Measurements from ENCODE around the gene TACC2.

The TACC2 gene

GRCh38 chr10:122285506-122286444 lies 296.8 kb downstream of the TACC2 start:
- no peak for TF ChIP-seq CTCF (IDR thresholded peaks at IDR 0.05; ENCODE audit: low read depth, low read length)
- no peak for DNase-seq (ENCODE audit: extremely low read depth, low read depth)

DNA sequence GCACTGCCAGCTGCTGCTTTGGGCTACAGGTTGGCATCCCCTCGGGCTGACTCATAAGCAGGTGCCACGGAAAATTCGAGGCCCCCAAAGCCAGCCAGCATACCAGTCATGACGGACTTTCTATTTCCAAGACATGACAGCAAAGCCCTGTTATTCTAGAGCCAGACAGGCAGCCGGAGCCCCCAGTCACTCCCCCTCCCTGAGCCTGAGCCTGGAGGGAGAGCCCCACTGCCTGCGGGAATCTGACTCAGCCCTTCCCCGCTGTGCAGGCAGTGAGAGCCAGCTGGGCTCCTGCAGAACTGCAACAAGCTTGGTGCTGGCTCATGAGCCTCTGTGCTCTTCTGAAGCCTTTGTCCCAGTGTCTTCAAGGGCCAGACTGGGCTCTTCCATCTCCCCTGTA lies 297.9 kb downstream of the TACC2 start:
- DNase-seq (ENCODE audit: extremely low read depth, low read depth), result no peak
- no peak for TF ChIP-seq CTCF (IDR thresholded peaks at IDR 0.05; ENCODE audit: low read depth, low read length)

- no peak for TF ChIP-seq CTCF (IDR thresholded peaks at IDR 0.05; ENCODE audit: low read depth, low read length)
- no peak for DNase-seq (ENCODE audit: extremely low read depth, low read depth)
Measured at GRCh38 chr10:122287570-122287969, 298.6 kb downstream of the TACC2 start.

GRCh38 chr10:122288262-122288661 lies 299.3 kb downstream of the TACC2 start:
- no peak for TF ChIP-seq CTCF (IDR thresholded peaks at IDR 0.05; ENCODE audit: low read depth, low read length)

GRCh38 chr10:122288917-122289316 lies 300.0 kb downstream of the TACC2 start:
- no peak for TF ChIP-seq CTCF (IDR thresholded peaks at IDR 0.05; ENCODE audit: low read depth, low read length)
- no peak for DNase-seq (ENCODE audit: extremely low read depth, low read depth)

More at GRCh38 chr10:122288262-122288661, 299.3 kb downstream of the TACC2 start:
- no peak for DNase-seq (ENCODE audit: extremely low read depth, low read depth)

- no peak for DNase-seq (ENCODE audit: extremely low read depth, low read depth)
- TF ChIP-seq CTCF (IDR thresholded peaks at IDR 0.05; ENCODE audit: low read depth, low read length), result no peak
Measured at GRCh38 chr10:122290334-122290733, 301.4 kb downstream of the TACC2 start.

- no peak for TF ChIP-seq CTCF (IDR thresholded peaks at IDR 0.05; ENCODE audit: low read depth, low read length)
- DNase-seq (ENCODE audit: extremely low read depth, low read depth), result no peak
Measured at GRCh38 chr10:122290833-122291532, 302.0 kb downstream of the TACC2 start.

All from AG09319 (cell line).